GM19043 (cell line): Measurements from ENCODE around the gene HLA-DQB1.
"Not testable (repeated sequence)": the region's sequence is repeated elsewhere in the genome, so short reads cannot be mapped to it uniquely, and the experiment has no call there.

Experiments used
- ATAC-seq: cut with Tn5 transposase; IDR thresholded peaks from one replicate; pipeline ENCODE4 v1.9.1; 2021; ENCODE audit warnings: low read depth; ENCODE audit not compliant: unreplicated experiment

HLA-DQB1 gene

DNA sequence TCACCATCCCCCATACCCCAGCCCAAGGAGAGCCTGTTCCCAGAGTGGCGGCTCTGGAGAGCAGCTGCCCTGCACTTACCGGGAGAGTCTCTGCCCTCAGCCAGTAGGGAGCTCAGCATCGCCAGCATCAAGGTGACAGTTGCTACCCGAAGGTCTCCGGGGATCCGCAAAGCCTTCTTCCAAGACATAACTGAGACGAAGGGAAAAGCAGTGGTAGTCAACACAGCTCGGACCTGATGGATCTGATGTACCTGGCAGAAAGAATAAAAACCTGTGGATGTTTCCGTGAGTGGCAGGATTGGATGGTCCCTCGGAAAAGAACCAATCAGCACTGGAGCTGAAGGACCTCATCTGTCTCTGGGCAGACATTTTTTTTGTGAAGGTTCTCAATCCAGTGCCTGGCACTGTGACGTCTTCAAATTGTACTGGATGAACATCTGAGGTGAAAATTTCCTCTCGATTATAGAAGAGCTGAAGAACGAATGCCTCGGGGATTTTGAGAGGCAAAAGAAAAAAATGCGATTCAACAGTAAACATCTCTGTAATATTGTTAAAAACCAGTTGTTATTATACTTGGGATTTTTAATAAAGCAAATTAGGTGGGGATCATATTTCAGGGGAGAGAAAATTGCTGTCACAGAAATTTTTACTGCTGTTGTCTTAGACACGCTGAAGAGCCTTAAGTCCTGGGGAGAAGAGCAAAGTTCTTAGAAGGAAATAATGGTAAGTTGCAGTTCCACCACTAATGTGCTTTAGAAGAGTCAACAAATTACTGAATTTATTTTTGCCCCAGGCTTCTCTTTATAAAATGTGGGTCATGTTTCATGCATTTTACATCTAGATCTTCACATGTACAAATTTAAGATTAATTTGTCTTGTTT lies at the start of gene HLA-DQB1:
Gene HLA-DQB1 (minus strand): TSS at position 238 of the 881 bp plus-strand sequence. CDS start 50 bp downstream, at position 188.
- peak; percentile 47 for ATAC-seq

DNA sequence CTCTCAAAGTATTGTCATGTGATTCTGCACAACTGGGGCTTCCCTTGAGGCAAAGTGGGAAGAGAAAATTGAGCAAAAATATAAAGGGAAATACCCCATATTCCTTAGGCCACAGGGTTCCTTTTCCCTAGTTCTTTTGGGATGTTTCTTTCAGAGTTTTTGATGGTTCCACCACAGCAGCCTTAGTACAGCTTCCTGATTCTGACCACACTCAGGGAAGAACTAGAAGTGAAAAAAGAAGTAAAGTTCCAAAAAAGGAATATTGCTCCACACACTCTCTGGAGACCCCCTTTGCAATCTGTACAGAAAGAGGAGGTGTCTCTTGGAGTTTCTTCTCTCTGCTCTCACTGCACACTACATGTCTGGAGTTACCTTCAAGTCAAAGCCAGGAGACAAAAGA lies 46.8 kb upstream of the HLA-DQB1 start:
- no peak for ATAC-seq

DNA sequence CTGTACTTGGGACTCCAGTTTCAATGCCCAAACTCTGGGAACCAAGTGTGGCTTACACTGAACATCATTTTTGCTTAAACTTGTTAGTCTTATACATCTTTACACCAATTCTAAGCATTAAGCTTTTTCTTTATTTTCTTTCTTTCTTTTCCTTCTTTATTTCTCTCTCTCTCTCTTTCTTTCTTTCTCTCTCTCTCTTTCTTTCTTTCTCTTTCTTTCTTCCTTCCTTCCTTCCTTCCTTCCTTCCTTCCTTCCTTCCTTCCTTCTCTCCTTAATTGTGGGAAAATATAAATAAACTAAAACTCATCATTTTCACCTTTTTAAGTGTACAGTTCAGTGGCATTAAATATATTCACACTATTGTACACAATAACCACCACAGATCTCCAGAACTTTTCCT lies 43.2 kb upstream of the HLA-DQB1 start:
- no peak for ATAC-seq

- ATAC-seq = not testable (repeated sequence)
Observed at GRCh38 chr6:32705164-32705563, 38.7 kb upstream of the HLA-DQB1 start.

DNA sequence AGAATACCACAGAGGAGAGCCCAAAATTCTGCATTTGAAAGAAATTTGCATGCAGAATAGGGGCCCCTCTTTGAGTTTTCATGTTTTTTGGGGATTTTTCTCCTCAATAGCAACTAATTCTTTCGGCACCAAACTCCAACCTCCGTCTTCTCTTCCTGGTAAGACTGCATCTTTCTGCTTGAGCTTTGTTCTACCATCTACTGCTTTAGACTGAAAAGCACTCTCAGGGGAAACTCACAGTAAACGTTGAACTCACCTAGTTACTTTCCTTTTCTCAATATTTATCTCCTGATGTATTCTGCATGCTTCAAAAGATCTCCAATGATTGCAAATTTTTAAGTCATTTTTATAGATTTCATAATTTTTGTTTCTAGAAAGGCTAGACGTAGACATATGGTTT lies 36.9 kb upstream of the HLA-DQB1 start:
- no peak for ATAC-seq

- no peak for ATAC-seq
Observed at GRCh38 chr6:32700391-32701040, 34.1 kb upstream of the HLA-DQB1 start.

DNA sequence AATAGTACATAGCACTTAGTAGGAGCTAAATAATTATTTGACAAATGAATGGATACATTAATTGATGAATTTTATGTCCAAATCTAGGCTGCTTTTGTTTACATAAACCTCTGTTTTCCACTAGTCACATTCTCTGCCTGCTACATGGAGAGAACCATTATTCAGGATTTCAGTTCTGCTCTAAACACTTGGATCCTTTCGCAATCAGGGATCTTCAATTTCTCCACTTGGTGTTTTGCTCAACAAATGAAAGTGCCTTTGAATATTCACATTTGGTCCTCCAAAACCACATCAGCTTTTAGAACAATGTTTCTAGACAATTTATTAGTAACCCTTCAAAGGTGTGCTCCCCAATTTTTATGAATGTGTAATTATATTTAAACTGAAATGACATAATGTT lies 30.6 kb upstream of the HLA-DQB1 start:
- no peak for ATAC-seq

DNA sequence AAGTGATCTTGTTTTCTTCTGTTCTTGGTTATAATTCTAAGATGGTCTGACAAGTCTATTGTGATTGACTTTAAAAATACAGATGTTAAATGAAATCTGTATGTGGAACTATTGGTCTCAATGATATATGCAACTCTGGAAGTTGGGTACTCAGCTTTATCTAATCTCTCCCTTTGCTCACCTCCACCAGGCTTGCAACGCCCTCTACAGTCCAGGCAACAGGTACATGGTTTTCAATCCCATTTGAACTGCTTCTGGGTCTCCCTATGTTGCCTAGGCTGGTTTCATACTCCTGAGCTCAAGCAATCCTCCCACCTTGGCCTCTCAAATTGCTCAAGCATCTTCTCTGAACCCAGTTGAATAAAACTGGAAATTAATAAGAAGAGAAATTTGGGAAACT lies 25.6 kb upstream of the HLA-DQB1 start:
- no peak for ATAC-seq

DNA sequence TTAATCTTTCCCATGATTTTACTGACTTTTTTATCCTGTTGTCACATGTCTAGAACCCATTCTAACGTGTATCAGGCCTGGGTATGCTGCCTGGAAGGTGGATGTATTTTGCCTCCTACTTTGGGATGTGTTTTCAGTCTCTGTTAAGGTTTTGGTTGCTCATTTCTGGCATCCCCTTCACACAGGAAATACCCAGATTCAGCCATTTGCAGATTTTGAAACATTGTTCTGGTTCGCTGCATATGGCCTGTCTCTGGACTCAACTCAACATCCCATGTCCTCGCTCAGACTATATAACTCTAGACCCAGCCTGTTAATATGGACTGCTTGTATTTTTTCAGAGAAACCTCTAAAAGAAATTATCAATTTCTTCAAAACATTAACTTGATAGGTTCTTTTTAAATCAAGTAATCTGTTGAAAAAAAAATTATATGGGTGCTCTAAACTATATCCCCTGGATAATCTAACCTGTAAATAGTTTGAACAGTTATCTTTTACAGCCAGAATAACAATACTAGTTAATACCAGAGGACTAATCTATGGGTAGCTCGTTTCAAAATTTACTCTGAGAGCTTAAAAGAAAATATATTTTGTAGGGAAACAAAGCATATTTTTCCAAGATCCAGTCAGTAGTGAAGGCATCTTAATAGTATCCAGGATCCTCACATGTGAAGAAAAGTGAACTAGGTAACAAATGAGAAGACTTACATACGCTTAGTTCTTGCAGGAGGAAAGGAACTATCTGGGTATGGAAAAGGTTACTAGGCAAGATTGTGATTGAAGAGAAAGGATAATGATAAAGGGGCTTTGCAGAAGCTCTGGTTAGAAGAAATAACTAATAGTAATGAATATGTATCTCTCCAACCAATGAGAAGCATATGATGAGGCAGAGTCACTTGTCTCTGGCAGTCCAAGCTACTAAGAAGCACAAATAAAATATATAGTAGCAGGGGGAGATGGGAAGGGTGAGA lies 23.4 kb upstream of the HLA-DQB1 start:
- ATAC-seq = no peak

DNA sequence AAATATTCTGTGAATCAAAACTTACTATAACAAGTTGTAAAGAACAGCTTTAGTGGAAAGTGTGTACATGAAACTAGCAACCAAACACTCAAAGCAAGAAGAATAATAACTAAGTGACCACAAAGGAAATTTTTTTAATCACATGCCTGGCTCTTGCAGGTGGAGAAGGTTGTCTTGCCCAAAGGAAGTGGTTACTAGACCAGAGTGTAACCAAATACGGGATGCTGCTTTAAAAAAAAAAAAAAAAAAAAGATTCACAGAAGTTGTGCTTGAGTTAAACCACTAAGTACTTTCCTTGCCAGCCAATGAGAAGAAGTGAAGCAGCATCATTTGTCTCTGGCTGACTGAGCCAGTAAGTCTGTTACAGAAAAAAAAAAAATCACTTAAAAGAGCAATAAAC lies 19.1 kb upstream of the HLA-DQB1 start:
- ATAC-seq = peak; percentile 68

DNA sequence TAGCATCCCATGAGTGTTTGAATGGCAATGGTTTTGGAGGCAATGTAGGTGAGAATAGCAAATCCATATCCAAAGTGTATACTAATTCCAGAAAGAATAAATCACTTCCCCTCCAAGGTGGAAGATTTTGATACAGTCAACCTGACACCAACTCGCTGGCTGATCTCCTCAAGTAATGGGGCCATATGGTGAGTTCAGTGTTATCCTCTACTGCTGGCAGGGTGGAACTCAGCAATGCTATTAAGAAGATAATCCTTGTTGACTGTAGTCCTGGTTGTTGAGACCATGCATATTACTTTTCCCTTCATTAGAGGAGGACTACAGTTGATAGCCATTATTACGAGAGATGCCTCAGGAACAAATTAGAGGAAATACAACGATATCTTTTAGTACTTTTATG lies 17.8 kb upstream of the HLA-DQB1 start:
- ATAC-seq = no peak

DNA sequence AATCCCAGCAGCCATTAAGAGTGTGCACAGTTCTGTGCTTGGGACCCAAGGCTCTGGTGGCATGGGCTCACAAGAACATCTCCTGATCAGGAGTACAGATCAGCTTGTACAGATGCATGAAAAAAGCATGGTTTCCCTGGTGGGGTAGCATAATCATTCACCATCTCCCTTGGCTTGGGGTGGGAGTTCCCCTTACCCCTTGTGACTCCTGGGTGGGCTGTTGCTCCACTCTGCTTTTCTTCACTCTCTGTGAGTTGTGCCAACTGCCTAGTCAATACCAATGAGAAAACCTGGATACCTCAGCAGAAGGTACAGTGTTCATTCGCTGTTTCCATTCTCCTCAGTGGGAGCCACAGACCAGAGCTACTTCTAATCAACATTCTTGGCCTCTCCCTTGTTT lies 13.6 kb upstream of the HLA-DQB1 start:
- no peak for ATAC-seq

DNA sequence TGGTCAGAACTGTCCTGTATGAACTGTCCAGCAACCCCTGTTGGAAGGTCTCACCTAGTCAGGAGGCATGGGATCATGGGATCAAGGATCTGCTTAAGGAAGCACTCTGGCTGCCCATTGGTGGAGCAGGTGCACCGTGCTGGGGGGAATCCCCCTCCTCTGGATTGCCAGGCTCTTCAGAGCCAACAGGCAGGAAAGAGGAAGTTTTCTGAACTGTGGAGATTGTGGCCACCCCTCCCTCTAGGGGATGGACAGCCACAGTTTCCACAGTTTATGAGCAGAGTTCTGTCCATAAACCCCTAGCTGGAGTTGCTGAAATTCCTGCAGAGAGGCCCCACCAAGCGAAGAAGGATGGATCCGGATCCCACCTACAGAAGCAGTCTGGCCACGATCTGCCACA lies 13.0 kb upstream of the HLA-DQB1 start:
- ATAC-seq = no peak

DNA sequence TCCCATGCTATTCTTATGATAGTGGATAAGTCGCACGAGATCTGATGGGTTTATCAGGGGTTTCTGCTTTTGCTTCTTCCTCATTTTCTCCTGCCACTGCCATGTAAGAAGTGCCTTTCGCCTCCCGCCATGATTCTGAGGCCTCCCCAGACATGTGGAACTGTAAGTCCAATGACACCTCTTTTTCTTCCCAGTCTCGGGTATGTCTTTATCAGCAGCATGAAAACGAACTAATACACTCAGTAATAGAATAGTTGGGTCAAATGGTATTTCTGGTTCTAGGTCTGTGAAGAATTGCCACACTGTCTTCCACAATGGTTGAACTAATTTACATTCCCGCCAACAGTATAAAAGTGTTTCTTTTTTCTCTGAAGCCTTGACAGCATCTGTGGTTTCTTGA lies 7.7 kb upstream of the HLA-DQB1 start:
- ATAC-seq = not testable (repeated sequence)

- not testable (repeated sequence) for ATAC-seq
Observed at GRCh38 chr6:32671908-32672307, 5.5 kb upstream of the HLA-DQB1 start.

- no peak for ATAC-seq
Observed at GRCh38 chr6:32669893-32670292, 3.4 kb upstream of the HLA-DQB1 start.

- ATAC-seq = no peak
Observed at GRCh38 chr6:32669240-32669639, 2.8 kb upstream of the HLA-DQB1 start.

GRCh38 chr6:32668226-32668747 lies 1.8 kb upstream of the HLA-DQB1 start:
- peak; percentile 78 for ATAC-seq

DNA sequence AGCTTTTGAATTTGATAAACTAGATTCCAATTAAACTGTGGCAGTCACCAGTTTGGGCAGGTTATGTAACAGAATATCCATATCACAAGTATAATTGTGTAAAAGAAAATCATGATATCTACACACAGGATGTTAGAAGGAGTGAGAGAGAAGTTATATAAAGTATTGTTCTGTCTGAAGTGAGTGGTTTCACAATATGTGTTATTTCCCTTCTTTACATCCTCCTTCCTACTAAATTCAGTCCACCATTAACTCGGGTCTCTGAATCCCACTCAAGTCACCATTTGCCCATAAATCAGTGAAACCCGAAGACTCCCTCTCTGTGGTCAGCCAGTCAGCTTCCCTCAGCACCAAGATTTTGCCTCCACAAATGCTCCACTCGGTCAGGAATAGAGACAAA lies 796 bp downstream of the HLA-DQB1 start:
- ATAC-seq = no peak

GRCh38 chr6:32664827-32665362 lies 1.6 kb downstream of the HLA-DQB1 start:
- no peak for ATAC-seq
